Measurements from ENCODE around the gene PPP3CA. TPM values are rescaled to one million over a fixed set of nuclear protein-coding genes. Genes with fewer than 3 reads are reported as not detected.

Gene PPP3CA
- total RNA-seq, 1 experiment from 2014 or later = 31.0 TPM

DNA sequence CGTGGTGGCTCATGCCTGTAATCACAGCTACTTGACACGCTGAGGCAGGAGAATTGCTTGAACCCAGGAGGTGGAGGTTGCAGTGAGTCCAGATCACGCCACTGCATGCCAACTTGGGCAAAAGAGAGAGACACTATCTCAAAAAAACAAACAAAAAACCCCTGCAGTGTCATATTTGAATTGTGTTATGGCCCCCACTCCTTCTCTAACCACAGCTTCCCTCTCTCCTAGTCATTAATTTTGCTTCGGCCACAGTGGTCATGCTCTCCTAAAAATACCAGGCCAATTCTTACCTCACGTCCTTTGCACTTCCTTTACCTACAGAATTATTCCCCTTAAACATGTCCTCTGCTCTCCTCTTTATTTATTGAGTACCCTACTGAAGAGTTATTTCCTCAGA lies 206.1 kb downstream of the PPP3CA start:
- Histone ChIP-seq H3K4me3 (ENCODE audit: low read depth in 2 of 2, low read length in 2 of 2) (no peak overlapping the region), H3K4me1 (ENCODE audit: control insufficient read depth, insufficient read depth, low read length) (no peaks in the 10 kb centered on the region; the same call in 1 of the 2 replicates), H3K27me3 (ENCODE audit: control insufficient read depth, insufficient read depth, low read length) (no peaks in the 10 kb centered on the region), H3K9me3 (ENCODE audit: control insufficient read depth, insufficient read depth, low read depth, low read length) (no peaks in the 10 kb centered on the region), H3K27ac (ENCODE audit: low read length) (no peak overlapping the region), H3K36me3 (ENCODE audit: control insufficient read depth, insufficient read depth, low read length) (no peaks in the 10 kb centered on the region)
- intact Hi-C loops (cut with micrococcal nuclease; ENCODE audit: unreplicated experiment) (no loop called here), in situ Hi-C loops (cut with HindIII; ENCODE audit: low pct_unique_long_range_greater_than_20kb, low sequenced_read_pairs) (no loop called here)
- CTCF ChIA-PET = no interaction called here
- DNase-seq (ENCODE audit: low read depth, low spot score) (no peak), ATAC-seq (no peak)
- TF ChIP-seq SIN3A (IDR thresholded peaks at IDR 0.05; ENCODE audit: borderline replicate concordance, insufficient read depth, low read depth, low read length) (no peak), CTCF (IDR thresholded peaks at IDR 0.05) (no peak), POLR2AphosphoS5 (IDR thresholded peaks at IDR 0.05; ENCODE audit: low read depth, low read length) (no peak), REST (IDR thresholded peaks at IDR 0.05; ENCODE audit: insufficient read depth in 1 of 2, low read depth in 2 of 2, low read length in 1 of 2) (no peak), TCF7L2 (IDR thresholded peaks at IDR 0.05; ENCODE audit: low read depth, low read length) (no peak)
- BruUV-seq (replicated peaks) = no TSS peak
- POLR2A ChIA-PET = no interaction called here

- H3K9me3 ChIP-seq (ENCODE audit: control insufficient read depth, insufficient read depth, low read depth, low read length) = no peaks in the 10 kb centered on the region
- no peak overlapping the region for H3K4me3 ChIP-seq (ENCODE audit: low read depth in 2 of 2, low read length in 2 of 2)
- in situ Hi-C loops (cut with HindIII; ENCODE audit: low pct_unique_long_range_greater_than_20kb, low sequenced_read_pairs) = no loop called here
- H3K27me3 ChIP-seq (ENCODE audit: control insufficient read depth, insufficient read depth, low read length) = no peaks in the 10 kb centered on the region
- H3K4me1 ChIP-seq (ENCODE audit: control insufficient read depth, insufficient read depth, low read length) = no peaks in the 10 kb centered on the region; the same call in 1 of the 2 replicates
- BruUV-seq (replicated peaks) = no TSS peak
- ChIA-PET CTCF (no interaction called here), POLR2A (no interaction called here)
- intact Hi-C loops (cut with micrococcal nuclease; ENCODE audit: unreplicated experiment) = no loop called here
- ATAC-seq (no peak), DNase-seq (ENCODE audit: low read depth, low spot score) (no peak)
- TF ChIP-seq REST (IDR thresholded peaks at IDR 0.05; ENCODE audit: insufficient read depth in 1 of 2, low read depth in 2 of 2, low read length in 1 of 2) (no peak), SIN3A (IDR thresholded peaks at IDR 0.05; ENCODE audit: borderline replicate concordance, insufficient read depth, low read depth, low read length) (no peak), TCF7L2 (IDR thresholded peaks at IDR 0.05; ENCODE audit: low read depth, low read length) (no peak), POLR2AphosphoS5 (IDR thresholded peaks at IDR 0.05; ENCODE audit: low read depth, low read length) (no peak), CTCF (IDR thresholded peaks at IDR 0.05) (no peak)
- no peaks in the 10 kb centered on the region for H3K36me3 ChIP-seq (ENCODE audit: control insufficient read depth, insufficient read depth, low read length)
- no peak overlapping the region for H3K27ac ChIP-seq (ENCODE audit: low read length)
Measured at GRCh38 chr4:101140228-101140627, 207.1 kb downstream of the PPP3CA start.
